Activated naive CD4-positive, alpha-beta T cell treated with anti-CD3 and anti-CD28 coated beads for 36 hours (primary cell): Measurements from ENCODE around the gene GNG8. TPM values are rescaled to one million over a fixed set of nuclear protein-coding genes. Genes with fewer than 3 reads are reported as not detected.

ENCODE experiments used
- CTCF ChIA-PET: fragments of 350-600 bp; sonication (Branson Sonifier 250); formaldehyde crosslinking; loops from one replicate; lab custom pipeline; 2021; ENCODE audit warnings: antibody characterized with exemption; lab: Charles Lee
- DNase-seq: peaks from one replicate; pipeline ENCODE4 v3.0.0-alpha.2; 2020
- H3K27ac Mint-ChIP-seq: one replicate; pipeline ENCODE4 v1.8.0; 2021; ENCODE audit warnings: mild to moderate bottlenecking, mixed read lengths
- H3K27me3 Mint-ChIP-seq: one replicate; pipeline ENCODE4 v1.8.0; 2021; ENCODE audit warnings: low read depth, mixed read lengths
- H3K36me3 Mint-ChIP-seq: one replicate; pipeline ENCODE4 v1.8.0; 2021; ENCODE audit warnings: low read depth, mixed read lengths
- H3K4me1 Mint-ChIP-seq: one replicate; pipeline ENCODE4 v1.8.0; 2021; ENCODE audit warnings: low read depth, mixed read lengths
- H3K4me3 Mint-ChIP-seq: one replicate; pipeline ENCODE4 v1.8.0; 2021; ENCODE audit warnings: mild to moderate bottlenecking, moderate library complexity, mixed read lengths
- H3K9me3 Mint-ChIP-seq: one replicate; pipeline ENCODE4 v1.8.0; 2021; ENCODE audit warnings: mixed read lengths
- intact Hi-C: fragments of 100-400 bp; cut with micrococcal nuclease; formaldehyde crosslinking; loops from one replicate; pipeline ENCODE4 v1.15.1; 2023
- total RNA-seq, 2 experiments: library from RNA; stranded (reverse); gene quantifications; one replicate each; pipeline ENCODE4 v1.2.3, GENCODE V29; 2021

GNG8 gene
- total RNA-seq: 1 to 10 TPM; 7.1 to 8.1 TPM

- no peak for DNase-seq
- Mint-ChIP-seq H3K9me3 (no peaks in the 10 kb centered on the region), H3K36me3 (no peaks in the 10 kb centered on the region), H3K27me3 (peaks cover 2% of the 10 kb centered on the region), H3K4me3 (peak within 1 kb of the TSS; percentile 70), H3K4me1 (peaks cover 23% of the 10 kb centered on the region), H3K27ac (no peak within 1 kb of the TSS)
- intact Hi-C loops: no loop called here
- CTCF ChIA-PET: interaction anchor here (1.0 to 1.8 kb wide), 4 partner anchors 19 to 73 kb away, joined by 3 to 15 read pairs (median 12); partner anchors contain the start of gene DACT3
Observed at GRCh38 chr19:46635920-46636761, at the start of gene GNG8. Gene GNG8, minus strand, starts transcription at chr19:46636202. Its CDS starts 1,520 bp downstream, at chr19:46634682.

GRCh38 chr19:46685189-46685588, 49.2 kb upstream of the GNG8 start:
- peak overlapping the region; percentile 65 for H3K27ac Mint-ChIP-seq
- H3K27me3 Mint-ChIP-seq: no peaks in the 10 kb centered on the region
- CTCF ChIA-PET: interaction anchor here (0.6 to 2.9 kb wide), 3 partner anchors 18 to 50 kb away, joined by 4 to 7 read pairs (median 5); partner anchors contain the start of gene DACT3
- no peak overlapping the region for H3K4me3 Mint-ChIP-seq
- intact Hi-C loops: no loop called here
- no peak for DNase-seq
- H3K4me1 Mint-ChIP-seq: no peaks in the 10 kb centered on the region
- no peaks in the 10 kb centered on the region for H3K9me3 Mint-ChIP-seq
- peaks cover 20% of the 10 kb centered on the region for H3K36me3 Mint-ChIP-seq

- no peak overlapping the region for H3K4me3 Mint-ChIP-seq
- H3K9me3 Mint-ChIP-seq: no peaks in the 10 kb centered on the region
- peak; percentile 64 for DNase-seq
- no peaks in the 10 kb centered on the region for H3K27me3 Mint-ChIP-seq
- H3K36me3 Mint-ChIP-seq: peaks cover 37% of the 10 kb centered on the region
- intact Hi-C loops: no loop called here
- no peak overlapping the region for H3K27ac Mint-ChIP-seq
- CTCF ChIA-PET: interaction anchor here (0.6 kb wide), 1 partner anchor 87 kb away, joined by 4 read pairs; no protein-coding TSS in a partner anchor
- H3K4me1 Mint-ChIP-seq: peaks cover 5% of the 10 kb centered on the region
Observed at GRCh38 chr19:46678110-46678732, 42.2 kb upstream of the GNG8 start.

- Mint-ChIP-seq H3K9me3 (peaks cover 7% of the 10 kb centered on the region), H3K27me3 (no peaks in the 10 kb centered on the region), H3K27ac (no peak overlapping the region), H3K4me3 (no peak overlapping the region), H3K36me3 (peaks cover 32% of the 10 kb centered on the region), H3K4me1 (peaks cover 5% of the 10 kb centered on the region)
- DNase-seq: no peak
- CTCF ChIA-PET: interaction anchor here (0.6 to 2.9 kb wide), 5 partner anchors 13 to 162 kb away, joined by 3 to 13 read pairs (median 3); partner anchors contain the start of gene DACT3
- intact Hi-C loops: no loop called here
Observed at GRCh38 chr19:46674416-46675178, 38.6 kb upstream of the GNG8 start.

GRCh38 chr19:46670813-46671212, 34.8 kb upstream of the GNG8 start:
- Mint-ChIP-seq H3K9me3 (peaks cover 7% of the 10 kb centered on the region), H3K27ac (no peak overlapping the region), H3K4me3 (no peak overlapping the region), H3K4me1 (no peaks in the 10 kb centered on the region), H3K27me3 (no peaks in the 10 kb centered on the region), H3K36me3 (peaks cover 18% of the 10 kb centered on the region)
- intact Hi-C loops: no loop called here
- CTCF ChIA-PET: no interaction called here
- DNase-seq: no peak

- H3K4me3 Mint-ChIP-seq: no peak overlapping the region
- DNase-seq: no peak
- CTCF ChIA-PET: no interaction called here
- no peaks in the 10 kb centered on the region for H3K27me3 Mint-ChIP-seq
- H3K36me3 Mint-ChIP-seq: peaks cover 7% of the 10 kb centered on the region
- no peaks in the 10 kb centered on the region for H3K4me1 Mint-ChIP-seq
- intact Hi-C loops: no loop called here
- H3K9me3 Mint-ChIP-seq: peaks cover 7% of the 10 kb centered on the region
- H3K27ac Mint-ChIP-seq: no peak overlapping the region
Observed at GRCh38 chr19:46668662-46669061, 32.7 kb upstream of the GNG8 start.

GRCh38 chr19:46665072-46665471, 29.1 kb upstream of the GNG8 start:
- no peak for DNase-seq
- Mint-ChIP-seq H3K9me3 (peaks cover under 1% of the 10 kb centered on the region), H3K4me1 (peaks cover 16% of the 10 kb centered on the region), H3K36me3 (no peaks in the 10 kb centered on the region), H3K4me3 (no peak overlapping the region), H3K27ac (no peak overlapping the region), H3K27me3 (no peaks in the 10 kb centered on the region)
- intact Hi-C loops: no loop called here
- CTCF ChIA-PET: interaction anchor here (1.2 kb wide), 1 partner anchor 137 kb away, joined by 3 read pairs; no protein-coding TSS in a partner anchor

- Mint-ChIP-seq H3K36me3 (no peaks in the 10 kb centered on the region), H3K27ac (no peak overlapping the region), H3K27me3 (peaks cover 14% of the 10 kb centered on the region)
Observed at GRCh38 chr19:46661735-46662592, 26.0 kb upstream of the GNG8 start.

GRCh38 chr19:46661020-46661731, 25.2 kb upstream of the GNG8 start, which contains the start of gene DACT3:
Gene DACT3, minus strand, starts transcription at chr19:46661182. Its CDS starts 118 bp downstream, at chr19:46661064.
- Mint-ChIP-seq H3K27ac (no peak within 1 kb of the TSS), H3K9me3 (no peaks in the 10 kb centered on the region), H3K36me3 (no peaks in the 10 kb centered on the region), H3K4me1 (peaks cover 29% of the 10 kb centered on the region), H3K27me3 (peaks cover 16% of the 10 kb centered on the region), H3K4me3 (peak within 1 kb of the TSS; percentile 75)
- intact Hi-C loops: loop anchor here (1.0 to 5.0 kb wide), 5 partner anchors 27 to 264 kb away; partner anchors contain the start of genes ARHGAP35 and PRKD2
- DNase-seq: peak; percentile 100
- CTCF ChIA-PET: interaction anchor here (0.5 to 6.0 kb wide), 25 partner anchors 13 to 293 kb away, joined by 3 to 178 read pairs (median 5); partner anchors contain the start of gene CALM3

More at GRCh38 chr19:46661735-46662592, 26.0 kb upstream of the GNG8 start:
- Mint-ChIP-seq H3K4me1 (peaks cover 26% of the 10 kb centered on the region), H3K9me3 (no peaks in the 10 kb centered on the region), H3K4me3 (peak overlapping the region; percentile 75)
- DNase-seq: peak; percentile 89
- intact Hi-C loops: loop anchor here (1.0 to 5.0 kb wide), 8 partner anchors 28 to 265 kb away; partner anchors contain the start of genes ARHGAP35 and PRKD2
- CTCF ChIA-PET: interaction anchor here (0.6 to 6.0 kb wide), 32 partner anchors 10 to 293 kb away, joined by 3 to 178 read pairs (median 5); partner anchors contain the start of genes CALM3 and PTGIR

GRCh38 chr19:46660551-46661019, 24.6 kb upstream of the GNG8 start:
- Mint-ChIP-seq H3K9me3 (no peaks in the 10 kb centered on the region), H3K27ac (no peak overlapping the region), H3K36me3 (no peaks in the 10 kb centered on the region), H3K27me3 (peaks cover 16% of the 10 kb centered on the region), H3K4me3 (peak overlapping the region; percentile 75), H3K4me1 (peaks cover 29% of the 10 kb centered on the region)
- CTCF ChIA-PET: interaction anchor here (0.5 to 6.0 kb wide), 12 partner anchors 13 to 294 kb away, joined by 3 to 178 read pairs (median 8); partner anchors contain the start of gene CALM3
- DNase-seq: no peak
- intact Hi-C loops: loop anchor here (1.0 to 5.0 kb wide), 5 partner anchors 26 to 263 kb away; partner anchors contain the start of genes ARHGAP35 and PRKD2
